SU-DHL-6 (cell line): Measurements from ENCODE around the gene OXCT1.

ENCODE experiments used
- EZH2phosphoT487 ChIP-seq: fragments of 200-600 bp; sonication (generic), shearing (Covaris generic); conservative IDR thresholded peaks from 2 replicates; pipeline ENCODE4 v1.6.1; 2018; ENCODE audit warnings: mild to moderate bottlenecking, antibody characterized with exemption, low read length, moderate library complexity, mixed read lengths
- TF ChIP-seq, protein P1 (sequence below): fragments of 200-600 bp; sonication (generic); IDR thresholded peaks from one replicate; pipeline ENCODE4 v1.5.1; 2017; ENCODE audit warnings: antibody characterized with exemption, mild to moderate bottlenecking, low read length, moderate library complexity; ENCODE audit not compliant: insufficient read depth, poor library complexity, severe bottlenecking

DNA sequence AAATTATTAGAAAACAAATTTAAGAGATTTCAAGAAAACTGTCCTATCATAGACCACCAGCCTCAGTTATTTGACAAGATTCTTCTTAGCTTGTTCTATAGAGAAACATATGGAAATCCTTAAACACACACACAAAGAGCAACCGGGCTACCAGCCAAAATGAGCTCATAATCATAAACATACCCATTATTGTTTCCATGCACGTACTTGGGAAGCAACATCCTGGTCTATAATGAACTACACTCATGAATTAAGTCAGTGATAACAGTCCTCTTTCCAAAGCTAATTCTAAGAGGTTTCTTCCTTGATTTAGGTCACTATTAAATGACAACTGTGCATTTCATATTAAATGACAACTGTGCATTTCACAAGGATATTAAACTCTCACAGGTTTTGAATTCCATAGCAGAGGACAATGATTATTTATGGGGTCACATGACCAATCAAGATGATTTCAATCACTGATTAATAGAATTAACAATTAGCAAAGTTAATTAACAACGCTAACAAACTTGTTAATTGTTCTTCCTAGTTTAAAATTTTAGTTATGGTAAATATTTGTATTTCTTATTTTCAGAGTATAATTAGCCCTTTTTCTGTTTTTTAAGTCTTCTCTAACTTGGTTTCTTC is 77.0 kb downstream of the OXCT1 start:
- TF ChIP-seq, protein P1, sequence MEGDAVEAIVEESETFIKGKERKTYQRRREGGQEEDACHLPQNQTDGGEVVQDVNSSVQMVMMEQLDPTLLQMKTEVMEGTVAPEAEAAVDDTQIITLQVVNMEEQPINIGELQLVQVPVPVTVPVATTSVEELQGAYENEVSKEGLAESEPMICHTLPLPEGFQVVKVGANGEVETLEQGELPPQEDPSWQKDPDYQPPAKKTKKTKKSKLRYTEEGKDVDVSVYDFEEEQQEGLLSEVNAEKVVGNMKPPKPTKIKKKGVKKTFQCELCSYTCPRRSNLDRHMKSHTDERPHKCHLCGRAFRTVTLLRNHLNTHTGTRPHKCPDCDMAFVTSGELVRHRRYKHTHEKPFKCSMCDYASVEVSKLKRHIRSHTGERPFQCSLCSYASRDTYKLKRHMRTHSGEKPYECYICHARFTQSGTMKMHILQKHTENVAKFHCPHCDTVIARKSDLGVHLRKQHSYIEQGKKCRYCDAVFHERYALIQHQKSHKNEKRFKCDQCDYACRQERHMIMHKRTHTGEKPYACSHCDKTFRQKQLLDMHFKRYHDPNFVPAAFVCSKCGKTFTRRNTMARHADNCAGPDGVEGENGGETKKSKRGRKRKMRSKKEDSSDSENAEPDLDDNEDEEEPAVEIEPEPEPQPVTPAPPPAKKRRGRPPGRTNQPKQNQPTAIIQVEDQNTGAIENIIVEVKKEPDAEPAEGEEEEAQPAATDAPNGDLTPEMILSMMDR = no peak
- no peak for TF ChIP-seq EZH2phosphoT487
